HepG2 (cell line): ENCODE measurements around the gene RPS28. TPM values are rescaled to one million over a fixed set of nuclear protein-coding genes. Genes with fewer than 3 reads are reported as not detected.

Source experiments
- CREM ChIP-seq, 2 experiments: sonication (generic) in 1 of 2; formaldehyde crosslinking in 1 of 2; IDR thresholded peaks; 2 replicates each; pipeline versions ENCODE4 v1.4.0 to v1.6.1; 2016 to 2020; ENCODE audit warnings: antibody characterized with exemption in 1 of 2, mild to moderate bottlenecking in 1 of 2, missing genetic modification reagents in 1 of 2
- GATA4 ChIP-seq: sonication (generic); IDR thresholded peaks from 2 replicates; pipeline ENCODE4 v1.6.1; 2016; ENCODE audit warnings: antibody characterized with exemption, low read depth, borderline replicate concordance
- GMEB1 ChIP-seq: sonication (generic); formaldehyde crosslinking; IDR thresholded peaks from 2 replicates; pipeline ENCODE4 v1.5.1; 2020; ENCODE audit warnings: missing genetic modification reagents, mild to moderate bottlenecking, borderline replicate concordance
- MAF1 ChIP-seq: sonication (generic); formaldehyde crosslinking; IDR thresholded peaks from 2 replicates; pipeline ENCODE4 v1.5.0; 2020; ENCODE audit warnings: missing genetic modification reagents, borderline replicate concordance
- PRDM10 ChIP-seq: sonication (generic); formaldehyde crosslinking; IDR thresholded peaks from 2 replicates; pipeline ENCODE4 v1.4.0; 2020; ENCODE audit warnings: low read depth, missing genetic modification reagents
- ZNF333 ChIP-seq: sonication (generic); formaldehyde crosslinking; IDR thresholded peaks from 2 replicates; pipeline ENCODE4 v1.4.0; 2020; ENCODE audit warnings: mild to moderate bottlenecking, missing genetic modification reagents, borderline replicate concordance
- ZNF737 ChIP-seq: sonication (generic); formaldehyde crosslinking; IDR thresholded peaks from 2 replicates; pipeline ENCODE4 v1.5.0; 2020; ENCODE audit warnings: missing genetic modification reagents, mild to moderate bottlenecking, borderline replicate concordance
- polyA plus RNA-seq, 8 experiments: library from polyadenylated mRNA; depleted of rRNA in 3 of 8; stranded (reverse) in 7 of 8; unstranded in 1 of 8; fragments of >200 nt; fragmentation: Illumina TruSeq in 4 of 8; extraction: Trizol in 4 of 8; gene quantifications; 2 replicates each; pipeline versions ENCODE4 v1.2.1 to v1.2.3, GENCODE V29; 2011 to 2016; ENCODE audit warnings: low read depth in 4 of 8, missing spikeins in 1 of 8, mixed read lengths in 1 of 8; ENCODE audit not compliant: insufficient read depth in 1 of 8
- total RNA-seq, 5 experiments: library from RNA; depleted of rRNA; stranded (reverse); fragments of >200 nt; fragmentation: Illumina TruSeq; extraction: Trizol; gene quantifications; 2 replicates each; pipeline ENCODE4 v1.2.3, GENCODE V29; 2016; ENCODE audit warnings: low read depth in 1 of 5
- TF ChIP-seq, protein P1 (sequence below): sonication (generic); formaldehyde crosslinking; IDR thresholded peaks from 2 replicates; pipeline ENCODE4 v1.5.0; 2020; ENCODE audit warnings: mild to moderate bottlenecking, missing genetic modification reagents, moderate library complexity
- TF ChIP-seq, protein P2 (sequence below): sonication (generic); formaldehyde crosslinking; IDR thresholded peaks from 2 replicates; pipeline ENCODE4 v1.4.0; 2020; ENCODE audit warnings: missing genetic modification reagents

Gene RPS28
- total and polyA plus RNA-seq, 2 of the 13 experiments (the other 11 are each of a cell fraction or from before 2014, with no cell fraction given), result 281 to 545 TPM

GRCh38 chr19:8320564-8321066, 681 bp upstream of the RPS28 start (continued):
- TF ChIP-seq GMEB1 (CRISPR knock-in tag), result no peak
- TF ChIP-seq ZNF333 (CRISPR knock-in tag), result 0 out of 2 replicates have a peak, but pooled peaks have one; percentile 50
- 0 out of 2 replicates have a peak, but pooled peaks have one; percentile 35 for TF ChIP-seq ZNF737 (CRISPR knock-in tag)
- TF ChIP-seq, protein P1, sequence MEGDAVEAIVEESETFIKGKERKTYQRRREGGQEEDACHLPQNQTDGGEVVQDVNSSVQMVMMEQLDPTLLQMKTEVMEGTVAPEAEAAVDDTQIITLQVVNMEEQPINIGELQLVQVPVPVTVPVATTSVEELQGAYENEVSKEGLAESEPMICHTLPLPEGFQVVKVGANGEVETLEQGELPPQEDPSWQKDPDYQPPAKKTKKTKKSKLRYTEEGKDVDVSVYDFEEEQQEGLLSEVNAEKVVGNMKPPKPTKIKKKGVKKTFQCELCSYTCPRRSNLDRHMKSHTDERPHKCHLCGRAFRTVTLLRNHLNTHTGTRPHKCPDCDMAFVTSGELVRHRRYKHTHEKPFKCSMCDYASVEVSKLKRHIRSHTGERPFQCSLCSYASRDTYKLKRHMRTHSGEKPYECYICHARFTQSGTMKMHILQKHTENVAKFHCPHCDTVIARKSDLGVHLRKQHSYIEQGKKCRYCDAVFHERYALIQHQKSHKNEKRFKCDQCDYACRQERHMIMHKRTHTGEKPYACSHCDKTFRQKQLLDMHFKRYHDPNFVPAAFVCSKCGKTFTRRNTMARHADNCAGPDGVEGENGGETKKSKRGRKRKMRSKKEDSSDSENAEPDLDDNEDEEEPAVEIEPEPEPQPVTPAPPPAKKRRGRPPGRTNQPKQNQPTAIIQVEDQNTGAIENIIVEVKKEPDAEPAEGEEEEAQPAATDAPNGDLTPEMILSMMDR (CRISPR knock-in tag), result peak; percentile 26; the same call in 1 of the 2 replicates
- TF ChIP-seq, protein P2, sequence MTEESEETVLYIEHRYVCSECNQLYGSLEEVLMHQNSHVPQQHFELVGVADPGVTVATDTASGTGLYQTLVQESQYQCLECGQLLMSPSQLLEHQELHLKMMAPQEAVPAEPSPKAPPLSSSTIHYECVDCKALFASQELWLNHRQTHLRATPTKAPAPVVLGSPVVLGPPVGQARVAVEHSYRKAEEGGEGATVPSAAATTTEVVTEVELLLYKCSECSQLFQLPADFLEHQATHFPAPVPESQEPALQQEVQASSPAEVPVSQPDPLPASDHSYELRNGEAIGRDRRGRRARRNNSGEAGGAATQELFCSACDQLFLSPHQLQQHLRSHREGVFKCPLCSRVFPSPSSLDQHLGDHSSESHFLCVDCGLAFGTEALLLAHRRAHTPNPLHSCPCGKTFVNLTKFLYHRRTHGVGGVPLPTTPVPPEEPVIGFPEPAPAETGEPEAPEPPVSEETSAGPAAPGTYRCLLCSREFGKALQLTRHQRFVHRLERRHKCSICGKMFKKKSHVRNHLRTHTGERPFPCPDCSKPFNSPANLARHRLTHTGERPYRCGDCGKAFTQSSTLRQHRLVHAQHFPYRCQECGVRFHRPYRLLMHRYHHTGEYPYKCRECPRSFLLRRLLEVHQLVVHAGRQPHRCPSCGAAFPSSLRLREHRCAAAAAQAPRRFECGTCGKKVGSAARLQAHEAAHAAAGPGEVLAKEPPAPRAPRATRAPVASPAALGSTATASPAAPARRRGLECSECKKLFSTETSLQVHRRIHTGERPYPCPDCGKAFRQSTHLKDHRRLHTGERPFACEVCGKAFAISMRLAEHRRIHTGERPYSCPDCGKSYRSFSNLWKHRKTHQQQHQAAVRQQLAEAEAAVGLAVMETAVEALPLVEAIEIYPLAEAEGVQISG, result 0 out of 2 replicates have a peak, but pooled peaks have one; percentile 14
- TF ChIP-seq PRDM10 (CRISPR knock-in tag), result 0 out of 2 replicates have a peak, but pooled peaks have one; percentile 4
- no peak for TF ChIP-seq CREM (IDR thresholded peaks at IDR 0.05)
- no peak for TF ChIP-seq CREM (CRISPR knock-in tag; IDR thresholded peaks at IDR 0.05)
- 0 out of 2 replicates have a peak, but pooled peaks have one; percentile 24 for TF ChIP-seq MAF1 (CRISPR knock-in tag)
- no peak for TF ChIP-seq GATA4
